ENCODE measurements around the gene FOSB.

- TF ChIP-seq, protein P1, sequence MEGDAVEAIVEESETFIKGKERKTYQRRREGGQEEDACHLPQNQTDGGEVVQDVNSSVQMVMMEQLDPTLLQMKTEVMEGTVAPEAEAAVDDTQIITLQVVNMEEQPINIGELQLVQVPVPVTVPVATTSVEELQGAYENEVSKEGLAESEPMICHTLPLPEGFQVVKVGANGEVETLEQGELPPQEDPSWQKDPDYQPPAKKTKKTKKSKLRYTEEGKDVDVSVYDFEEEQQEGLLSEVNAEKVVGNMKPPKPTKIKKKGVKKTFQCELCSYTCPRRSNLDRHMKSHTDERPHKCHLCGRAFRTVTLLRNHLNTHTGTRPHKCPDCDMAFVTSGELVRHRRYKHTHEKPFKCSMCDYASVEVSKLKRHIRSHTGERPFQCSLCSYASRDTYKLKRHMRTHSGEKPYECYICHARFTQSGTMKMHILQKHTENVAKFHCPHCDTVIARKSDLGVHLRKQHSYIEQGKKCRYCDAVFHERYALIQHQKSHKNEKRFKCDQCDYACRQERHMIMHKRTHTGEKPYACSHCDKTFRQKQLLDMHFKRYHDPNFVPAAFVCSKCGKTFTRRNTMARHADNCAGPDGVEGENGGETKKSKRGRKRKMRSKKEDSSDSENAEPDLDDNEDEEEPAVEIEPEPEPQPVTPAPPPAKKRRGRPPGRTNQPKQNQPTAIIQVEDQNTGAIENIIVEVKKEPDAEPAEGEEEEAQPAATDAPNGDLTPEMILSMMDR (IDR thresholded peaks at IDR 0.05) = no peak
- peak in 3 of 4 donors; percentile 95 to 98 (median 95) for TF ChIP-seq EP300 (IDR thresholded peaks at IDR 0.05)
Observed at GRCh38 chr19:45469132-45469944, 1.5 kb downstream of the FOSB start.

Measured in sigmoid colon (tissue), 4 donors.